SK-N-SH (cell line): ENCODE measurements around the gene FNTB.

Experiments used
- GATA2 ChIP-seq: sonication (generic); formaldehyde crosslinking; IDR thresholded peaks from 2 replicates; pipeline ENCODE4 v1.5.0; 2020; ENCODE audit warnings: mild to moderate bottlenecking, missing genetic modification reagents
- POLR2AphosphoS5 ChIP-seq: IDR thresholded peaks from 2 replicates; pipeline ENCODE4 v1.6.1; 2012; ENCODE audit warnings: low read depth, low read length
- RAD21 ChIP-seq: IDR thresholded peaks from 2 replicates; pipeline ENCODE4 v1.6.1; 2012; ENCODE audit warnings: mild to moderate bottlenecking, low read length
- RXRA ChIP-seq: IDR thresholded peaks from 2 replicates; pipeline ENCODE4 v1.4.0; 2012; ENCODE audit warnings: low read depth, mild to moderate bottlenecking, borderline replicate concordance
- TAF1 ChIP-seq: IDR thresholded peaks from 2 replicates; pipeline ENCODE4 v1.6.1; 2012; ENCODE audit warnings: low read depth, mild to moderate bottlenecking, low read length, moderate library complexity, borderline replicate concordance
- YY1 ChIP-seq: IDR thresholded peaks from 2 replicates; pipeline ENCODE4 v1.4.0; 2012; ENCODE audit warnings: low read depth, mild to moderate bottlenecking
- TF ChIP-seq, protein P1 (sequence below): fragments of 200-600 bp; sonication (generic); IDR thresholded peaks from 2 replicates; pipeline ENCODE4 v1.6.1; 2017; ENCODE audit warnings: antibody characterized with exemption, mild to moderate bottlenecking, moderate library complexity

- TF ChIP-seq POLR2AphosphoS5 (no peak), RXRA (no peak), YY1 (no peak), GATA2 (CRISPR knock-in tag) (no peak), RAD21 (no peak), TAF1 (no peak)
- TF ChIP-seq, protein P1, sequence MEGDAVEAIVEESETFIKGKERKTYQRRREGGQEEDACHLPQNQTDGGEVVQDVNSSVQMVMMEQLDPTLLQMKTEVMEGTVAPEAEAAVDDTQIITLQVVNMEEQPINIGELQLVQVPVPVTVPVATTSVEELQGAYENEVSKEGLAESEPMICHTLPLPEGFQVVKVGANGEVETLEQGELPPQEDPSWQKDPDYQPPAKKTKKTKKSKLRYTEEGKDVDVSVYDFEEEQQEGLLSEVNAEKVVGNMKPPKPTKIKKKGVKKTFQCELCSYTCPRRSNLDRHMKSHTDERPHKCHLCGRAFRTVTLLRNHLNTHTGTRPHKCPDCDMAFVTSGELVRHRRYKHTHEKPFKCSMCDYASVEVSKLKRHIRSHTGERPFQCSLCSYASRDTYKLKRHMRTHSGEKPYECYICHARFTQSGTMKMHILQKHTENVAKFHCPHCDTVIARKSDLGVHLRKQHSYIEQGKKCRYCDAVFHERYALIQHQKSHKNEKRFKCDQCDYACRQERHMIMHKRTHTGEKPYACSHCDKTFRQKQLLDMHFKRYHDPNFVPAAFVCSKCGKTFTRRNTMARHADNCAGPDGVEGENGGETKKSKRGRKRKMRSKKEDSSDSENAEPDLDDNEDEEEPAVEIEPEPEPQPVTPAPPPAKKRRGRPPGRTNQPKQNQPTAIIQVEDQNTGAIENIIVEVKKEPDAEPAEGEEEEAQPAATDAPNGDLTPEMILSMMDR: no peak
Measured at GRCh38 chr14:64956697-64957406, 29.8 kb upstream of the FNTB start.
